Measurements from ENCODE around the gene EPN3.

DNA sequence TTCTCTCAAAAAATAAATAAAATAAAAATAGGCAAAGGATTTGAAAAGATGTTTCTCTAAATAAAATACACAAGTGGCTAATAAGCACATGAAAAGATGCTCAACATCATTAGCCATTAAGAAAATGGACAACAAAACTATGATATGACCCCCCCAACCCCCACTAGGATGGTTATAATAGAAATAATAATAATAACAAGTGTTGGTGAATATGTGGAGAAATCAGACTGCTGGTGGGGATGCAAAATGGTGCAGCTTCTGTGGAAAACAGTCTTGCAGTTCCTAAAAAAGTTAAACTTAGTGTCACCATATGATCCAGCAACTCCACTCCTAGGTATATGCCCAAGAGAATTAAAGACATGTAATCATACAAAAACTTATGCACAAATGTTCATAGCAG is 33.3 kb upstream of the EPN3 start:
- no peak for TF ChIP-seq JUND (IDR thresholded peaks at IDR 0.05)
- no peak for TF ChIP-seq TAF1 (IDR thresholded peaks at IDR 0.05; ENCODE audit: borderline replicate concordance, low read depth, low read length)
- TF ChIP-seq, protein P1, sequence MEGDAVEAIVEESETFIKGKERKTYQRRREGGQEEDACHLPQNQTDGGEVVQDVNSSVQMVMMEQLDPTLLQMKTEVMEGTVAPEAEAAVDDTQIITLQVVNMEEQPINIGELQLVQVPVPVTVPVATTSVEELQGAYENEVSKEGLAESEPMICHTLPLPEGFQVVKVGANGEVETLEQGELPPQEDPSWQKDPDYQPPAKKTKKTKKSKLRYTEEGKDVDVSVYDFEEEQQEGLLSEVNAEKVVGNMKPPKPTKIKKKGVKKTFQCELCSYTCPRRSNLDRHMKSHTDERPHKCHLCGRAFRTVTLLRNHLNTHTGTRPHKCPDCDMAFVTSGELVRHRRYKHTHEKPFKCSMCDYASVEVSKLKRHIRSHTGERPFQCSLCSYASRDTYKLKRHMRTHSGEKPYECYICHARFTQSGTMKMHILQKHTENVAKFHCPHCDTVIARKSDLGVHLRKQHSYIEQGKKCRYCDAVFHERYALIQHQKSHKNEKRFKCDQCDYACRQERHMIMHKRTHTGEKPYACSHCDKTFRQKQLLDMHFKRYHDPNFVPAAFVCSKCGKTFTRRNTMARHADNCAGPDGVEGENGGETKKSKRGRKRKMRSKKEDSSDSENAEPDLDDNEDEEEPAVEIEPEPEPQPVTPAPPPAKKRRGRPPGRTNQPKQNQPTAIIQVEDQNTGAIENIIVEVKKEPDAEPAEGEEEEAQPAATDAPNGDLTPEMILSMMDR (IDR thresholded peaks at IDR 0.05) = no peak
- TF ChIP-seq, protein P2, sequence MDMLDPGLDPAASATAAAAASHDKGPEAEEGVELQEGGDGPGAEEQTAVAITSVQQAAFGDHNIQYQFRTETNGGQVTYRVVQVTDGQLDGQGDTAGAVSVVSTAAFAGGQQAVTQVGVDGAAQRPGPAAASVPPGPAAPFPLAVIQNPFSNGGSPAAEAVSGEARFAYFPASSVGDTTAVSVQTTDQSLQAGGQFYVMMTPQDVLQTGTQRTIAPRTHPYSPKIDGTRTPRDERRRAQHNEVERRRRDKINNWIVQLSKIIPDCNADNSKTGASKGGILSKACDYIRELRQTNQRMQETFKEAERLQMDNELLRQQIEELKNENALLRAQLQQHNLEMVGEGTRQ (IDR thresholded peaks at IDR 0.05; ENCODE audit: borderline replicate concordance, low read depth, low read length) = no peak
- TF ChIP-seq RCOR1 (IDR thresholded peaks at IDR 0.05; ENCODE audit: low read length) = no peak
- no peak for TF ChIP-seq POLR2AphosphoS5 (IDR thresholded peaks at IDR 0.05; ENCODE audit: low read depth, low read length)
- TF ChIP-seq, protein P3, sequence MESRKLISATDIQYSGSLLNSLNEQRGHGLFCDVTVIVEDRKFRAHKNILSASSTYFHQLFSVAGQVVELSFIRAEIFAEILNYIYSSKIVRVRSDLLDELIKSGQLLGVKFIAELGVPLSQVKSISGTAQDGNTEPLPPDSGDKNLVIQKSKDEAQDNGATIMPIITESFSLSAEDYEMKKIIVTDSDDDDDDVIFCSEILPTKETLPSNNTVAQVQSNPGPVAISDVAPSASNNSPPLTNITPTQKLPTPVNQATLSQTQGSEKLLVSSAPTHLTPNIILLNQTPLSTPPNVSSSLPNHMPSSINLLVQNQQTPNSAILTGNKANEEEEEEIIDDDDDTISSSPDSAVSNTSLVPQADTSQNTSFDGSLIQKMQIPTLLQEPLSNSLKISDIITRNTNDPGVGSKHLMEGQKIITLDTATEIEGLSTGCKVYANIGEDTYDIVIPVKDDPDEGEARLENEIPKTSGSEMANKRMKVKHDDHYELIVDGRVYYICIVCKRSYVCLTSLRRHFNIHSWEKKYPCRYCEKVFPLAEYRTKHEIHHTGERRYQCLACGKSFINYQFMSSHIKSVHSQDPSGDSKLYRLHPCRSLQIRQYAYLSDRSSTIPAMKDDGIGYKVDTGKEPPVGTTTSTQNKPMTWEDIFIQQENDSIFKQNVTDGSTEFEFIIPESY (IDR thresholded peaks at IDR 0.05; ENCODE audit: borderline replicate concordance, low read depth) = no peak
- TF ChIP-seq, protein P4, sequence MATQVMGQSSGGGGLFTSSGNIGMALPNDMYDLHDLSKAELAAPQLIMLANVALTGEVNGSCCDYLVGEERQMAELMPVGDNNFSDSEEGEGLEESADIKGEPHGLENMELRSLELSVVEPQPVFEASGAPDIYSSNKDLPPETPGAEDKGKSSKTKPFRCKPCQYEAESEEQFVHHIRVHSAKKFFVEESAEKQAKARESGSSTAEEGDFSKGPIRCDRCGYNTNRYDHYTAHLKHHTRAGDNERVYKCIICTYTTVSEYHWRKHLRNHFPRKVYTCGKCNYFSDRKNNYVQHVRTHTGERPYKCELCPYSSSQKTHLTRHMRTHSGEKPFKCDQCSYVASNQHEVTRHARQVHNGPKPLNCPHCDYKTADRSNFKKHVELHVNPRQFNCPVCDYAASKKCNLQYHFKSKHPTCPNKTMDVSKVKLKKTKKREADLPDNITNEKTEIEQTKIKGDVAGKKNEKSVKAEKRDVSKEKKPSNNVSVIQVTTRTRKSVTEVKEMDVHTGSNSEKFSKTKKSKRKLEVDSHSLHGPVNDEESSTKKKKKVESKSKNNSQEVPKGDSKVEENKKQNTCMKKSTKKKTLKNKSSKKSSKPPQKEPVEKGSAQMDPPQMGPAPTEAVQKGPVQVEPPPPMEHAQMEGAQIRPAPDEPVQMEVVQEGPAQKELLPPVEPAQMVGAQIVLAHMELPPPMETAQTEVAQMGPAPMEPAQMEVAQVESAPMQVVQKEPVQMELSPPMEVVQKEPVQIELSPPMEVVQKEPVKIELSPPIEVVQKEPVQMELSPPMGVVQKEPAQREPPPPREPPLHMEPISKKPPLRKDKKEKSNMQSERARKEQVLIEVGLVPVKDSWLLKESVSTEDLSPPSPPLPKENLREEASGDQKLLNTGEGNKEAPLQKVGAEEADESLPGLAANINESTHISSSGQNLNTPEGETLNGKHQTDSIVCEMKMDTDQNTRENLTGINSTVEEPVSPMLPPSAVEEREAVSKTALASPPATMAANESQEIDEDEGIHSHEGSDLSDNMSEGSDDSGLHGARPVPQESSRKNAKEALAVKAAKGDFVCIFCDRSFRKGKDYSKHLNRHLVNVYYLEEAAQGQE (IDR thresholded peaks at IDR 0.05; ENCODE audit: low read depth, low read length) = no peak
- TF ChIP-seq MXI1 (IDR thresholded peaks at IDR 0.05; ENCODE audit: low read depth, low read length) = no peak
- TF ChIP-seq SMC3 (IDR thresholded peaks at IDR 0.05; ENCODE audit: low read depth, low read length) = no peak
